Natural killer cell (primary cell): Measurements from ENCODE around the gene ZNF180. TPM values are rescaled to one million over a fixed set of nuclear protein-coding genes. Genes with fewer than 3 reads are reported as not detected.
"Not testable (repeated sequence)": the region's sequence is repeated elsewhere in the genome, so short reads cannot be mapped to it uniquely, and the experiment has no call there.

ENCODE experiments used
- ATAC-seq, 3 donors: fragments of 150-1000 bp in 2 of 3; fragments of 200-7000 bp in 1 of 3; cut with Tn5 transposase; 1 replicate in 1 of 3; 2 replicates in 2 of 3; pipeline ENCODE4 v1.10.0; 2021; ENCODE audit warnings: mild to moderate bottlenecking in 2 of 3, moderate library complexity in 2 of 3
- DNase-seq, 2 donors: peaks; one replicate each; pipeline versions ENCODE4 v3.0.0 to v3.0.0-alpha.2; 2013 to 2021; ENCODE audit warnings: mixed read lengths in 1 of 2
- H3K27ac ChIP-seq: one replicate; pipeline ENCODE4 v1.5.1; 2013; ENCODE audit warnings: mild to moderate bottlenecking, low read length
- H3K27me3 ChIP-seq: one replicate; pipeline ENCODE4 v1.6.1; 2013; ENCODE audit warnings: low read length; ENCODE audit not compliant: control insufficient read depth, insufficient read depth
- H3K36me3 ChIP-seq: one replicate; pipeline ENCODE4 v1.6.1; 2013; ENCODE audit warnings: low read length; ENCODE audit not compliant: control insufficient read depth, insufficient read depth
- H3K4me1 ChIP-seq: one replicate; pipeline ENCODE4 v1.6.1; 2013; ENCODE audit warnings: low read length; ENCODE audit not compliant: control insufficient read depth, insufficient read depth
- H3K4me3 ChIP-seq: one replicate; pipeline ENCODE4 v1.5.1; 2013; ENCODE audit warnings: low read length
- H3K9me3 ChIP-seq: one replicate; pipeline ENCODE4 v1.6.1; 2013; ENCODE audit warnings: low read length; ENCODE audit not compliant: control insufficient read depth, insufficient read depth
- H3K27ac Mint-ChIP-seq, 2 donors: one replicate each; pipeline ENCODE4 v1.8.0; 2022; ENCODE audit warnings: mild to moderate bottlenecking in 2 of 2, mixed read lengths in 2 of 2, moderate library complexity in 1 of 2
- H3K27me3 Mint-ChIP-seq, 2 donors: one replicate each; pipeline ENCODE4 v1.8.0; 2022; ENCODE audit warnings: low read depth in 2 of 2, mixed read lengths in 2 of 2
- H3K36me3 Mint-ChIP-seq: one replicate; pipeline ENCODE4 v1.8.0; 2022; ENCODE audit warnings: mixed read lengths
- H3K4me1 Mint-ChIP-seq, 2 donors: one replicate each; pipeline ENCODE4 v1.8.0; 2022; ENCODE audit warnings: mixed read lengths in 2 of 2
- H3K4me3 Mint-ChIP-seq: one replicate; pipeline ENCODE4 v1.8.0; 2022; ENCODE audit warnings: mild to moderate bottlenecking, moderate library complexity, mixed read lengths
- H3K9me3 Mint-ChIP-seq, 2 donors: one replicate each; pipeline ENCODE4 v1.8.0; 2022; ENCODE audit warnings: mixed read lengths in 2 of 2
- WGBS: methylation state at CpG from one replicate; pipeline ENCODE4 v1.1.7; 2013; ENCODE audit warnings: missing lambda C conversion rate; ENCODE audit not compliant: insufficient coverage; 5-methylcytosine and 5-hydroxymethylcytosine counted together
- intact Hi-C: fragments of 100-400 bp; cut with micrococcal nuclease; formaldehyde crosslinking; loops from one replicate; pipeline ENCODE4 v1.14.2; 2022
- total RNA-seq, 4 donors: library from RNA; stranded (reverse); fragments of 120-200 nt in 1 of 4; gene quantifications; one replicate each; pipeline versions ENCODE4 v1.2.3 to v1.2.4, GENCODE V29; 2013 to 2022
- TF ChIP-seq, protein P1 (sequence below): fragments of 200-600 bp; IDR thresholded peaks from one replicate; pipeline ENCODE4 v1.8.0; 2022; ENCODE audit warnings: antibody characterized with exemption

ZNF180 gene
- total RNA-seq, 3 donors from 2014 or later (not counting 1 experiment from before 2014, with no cell fraction given): 6.0 to 8.7 (median 8.0) TPM

DNA sequence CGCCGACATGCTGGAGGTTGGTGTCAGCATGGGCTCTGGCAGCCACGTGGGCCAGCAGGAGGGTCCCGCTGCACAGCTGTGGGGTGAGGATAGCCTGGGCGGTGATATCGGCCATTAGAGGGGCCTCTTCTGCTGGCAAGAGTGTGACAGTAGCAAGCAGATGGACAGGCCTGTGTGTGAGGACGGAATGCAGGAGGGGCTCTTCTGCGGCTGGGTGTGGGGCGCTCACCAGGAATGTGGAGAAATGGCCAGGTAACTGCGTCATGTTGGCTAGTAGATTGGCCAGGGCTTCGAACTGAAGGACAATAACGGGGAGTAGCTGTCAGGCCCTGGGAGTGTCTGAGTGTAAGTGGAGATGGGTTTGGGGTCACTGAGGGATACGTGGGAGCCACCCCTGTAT, 44.3 kb downstream of the ZNF180 start:
- H3K27me3 ChIP-seq, DNase-seq, H3K4me3 Mint-ChIP-seq, H3K27ac ChIP-seq, H3K4me1 Mint-ChIP-seq, H3K4me1 ChIP-seq, H3K4me3 ChIP-seq, H3K27ac Mint-ChIP-seq, H3K36me3 ChIP-seq, ATAC-seq, intact Hi-C loops: not testable (repeated sequence)
- H3K9me3 ChIP-seq: peaks cover 55% of the 10 kb centered on the region
- WGBS: no CpG with 5 or more reads among the region's 13 CpGs
- peaks cover 25% of the 10 kb centered on the region for H3K36me3 Mint-ChIP-seq
- H3K27me3 Mint-ChIP-seq: peaks cover 8 to 14% of the 10 kb centered on the region in 2 donors
- H3K9me3 Mint-ChIP-seq: peaks cover 19 to 32% of the 10 kb centered on the region in 2 donors

DNA sequence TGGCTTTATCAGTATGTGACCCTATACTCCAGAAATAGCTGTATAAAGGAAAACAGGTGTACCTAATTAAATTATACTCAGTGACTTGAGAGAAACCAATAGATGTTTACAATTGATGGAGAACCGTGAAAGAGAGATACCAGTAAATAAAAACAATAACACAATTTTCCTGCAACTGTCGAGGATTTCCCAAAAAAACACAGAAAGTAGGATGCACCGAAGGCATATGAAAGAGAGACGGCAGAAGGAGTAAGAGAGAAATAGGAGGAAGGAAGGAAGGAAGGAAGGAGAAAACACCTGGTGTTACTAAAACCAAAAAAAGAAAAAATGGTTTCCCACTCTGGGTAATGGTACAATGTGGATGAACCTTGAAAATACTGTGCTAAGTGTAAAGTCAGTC, 45.2 kb downstream of the ZNF180 start:
- Histone ChIP-seq H3K27ac (no peak overlapping the region), H3K27me3 (no peaks in the 10 kb centered on the region), H3K9me3 (peaks cover 62% of the 10 kb centered on the region), H3K4me3 (no peak overlapping the region), H3K4me1 (no peaks in the 10 kb centered on the region), H3K36me3 (no peaks in the 10 kb centered on the region)
- DNase-seq (no peak), ATAC-seq (no peak)
- no peak overlapping the region for H3K4me3 Mint-ChIP-seq
- intact Hi-C loops: no loop called here
- no peaks in the 10 kb centered on the region for H3K4me1 Mint-ChIP-seq
- peaks cover 8 to 14% of the 10 kb centered on the region in 2 donors for H3K27me3 Mint-ChIP-seq
- H3K36me3 Mint-ChIP-seq: peaks cover 32% of the 10 kb centered on the region
- no peak overlapping the region for H3K27ac Mint-ChIP-seq
- 86% methylated on average over 1 of the region's 4 CpGs for WGBS
- H3K9me3 Mint-ChIP-seq: peaks cover 19 to 34% of the 10 kb centered on the region in 2 donors
- TF ChIP-seq, protein P1, sequence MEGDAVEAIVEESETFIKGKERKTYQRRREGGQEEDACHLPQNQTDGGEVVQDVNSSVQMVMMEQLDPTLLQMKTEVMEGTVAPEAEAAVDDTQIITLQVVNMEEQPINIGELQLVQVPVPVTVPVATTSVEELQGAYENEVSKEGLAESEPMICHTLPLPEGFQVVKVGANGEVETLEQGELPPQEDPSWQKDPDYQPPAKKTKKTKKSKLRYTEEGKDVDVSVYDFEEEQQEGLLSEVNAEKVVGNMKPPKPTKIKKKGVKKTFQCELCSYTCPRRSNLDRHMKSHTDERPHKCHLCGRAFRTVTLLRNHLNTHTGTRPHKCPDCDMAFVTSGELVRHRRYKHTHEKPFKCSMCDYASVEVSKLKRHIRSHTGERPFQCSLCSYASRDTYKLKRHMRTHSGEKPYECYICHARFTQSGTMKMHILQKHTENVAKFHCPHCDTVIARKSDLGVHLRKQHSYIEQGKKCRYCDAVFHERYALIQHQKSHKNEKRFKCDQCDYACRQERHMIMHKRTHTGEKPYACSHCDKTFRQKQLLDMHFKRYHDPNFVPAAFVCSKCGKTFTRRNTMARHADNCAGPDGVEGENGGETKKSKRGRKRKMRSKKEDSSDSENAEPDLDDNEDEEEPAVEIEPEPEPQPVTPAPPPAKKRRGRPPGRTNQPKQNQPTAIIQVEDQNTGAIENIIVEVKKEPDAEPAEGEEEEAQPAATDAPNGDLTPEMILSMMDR: no peak

DNA sequence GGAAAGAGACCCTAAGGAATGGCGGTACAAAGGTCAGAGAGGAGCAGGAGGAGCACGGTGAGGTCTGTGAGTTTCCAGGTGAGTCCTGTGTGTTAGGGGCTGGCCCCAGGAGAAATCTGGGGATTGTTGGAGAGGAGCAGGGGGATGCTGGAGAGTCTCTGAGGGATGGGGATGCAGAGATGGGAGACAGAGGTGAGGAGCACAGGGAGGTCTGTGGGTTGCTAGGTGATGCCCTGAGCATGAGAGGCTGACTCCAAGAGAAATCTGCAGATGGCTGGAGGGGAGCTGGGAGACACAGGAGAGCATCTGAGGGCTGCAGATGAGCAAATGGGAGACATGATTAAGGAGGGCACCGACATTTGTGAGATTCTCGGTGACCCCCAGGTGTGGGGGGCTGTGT, 48.0 kb downstream of the ZNF180 start:
- TF ChIP-seq, protein P1: no peak
- Mint-ChIP-seq H3K4me3 (no peak overlapping the region), H3K27ac (no peak overlapping the region), H3K4me1 (peaks cover 5 to 6% of the 10 kb centered on the region in 2 donors), H3K9me3 (peaks cover 21 to 38% of the 10 kb centered on the region in 2 donors), H3K27me3 (peaks cover 8 to 14% of the 10 kb centered on the region in 2 donors), H3K36me3 (peaks cover 45% of the 10 kb centered on the region)
- H3K27me3 ChIP-seq: no peaks in the 10 kb centered on the region
- H3K4me1 ChIP-seq: peaks cover 10% of the 10 kb centered on the region
- WGBS: 86% methylated on average over 4 of the region's 4 CpGs
- H3K9me3 ChIP-seq: peaks cover 60% of the 10 kb centered on the region
- intact Hi-C loops: loop anchor here (1.0 kb wide), 1 partner anchor 8 kb away; no protein-coding TSS in a partner anchor
- ATAC-seq (no peak), DNase-seq (no peak)
- H3K4me3 ChIP-seq: no peak overlapping the region
- no peaks in the 10 kb centered on the region for H3K36me3 ChIP-seq
- H3K27ac ChIP-seq: no peak overlapping the region

DNA sequence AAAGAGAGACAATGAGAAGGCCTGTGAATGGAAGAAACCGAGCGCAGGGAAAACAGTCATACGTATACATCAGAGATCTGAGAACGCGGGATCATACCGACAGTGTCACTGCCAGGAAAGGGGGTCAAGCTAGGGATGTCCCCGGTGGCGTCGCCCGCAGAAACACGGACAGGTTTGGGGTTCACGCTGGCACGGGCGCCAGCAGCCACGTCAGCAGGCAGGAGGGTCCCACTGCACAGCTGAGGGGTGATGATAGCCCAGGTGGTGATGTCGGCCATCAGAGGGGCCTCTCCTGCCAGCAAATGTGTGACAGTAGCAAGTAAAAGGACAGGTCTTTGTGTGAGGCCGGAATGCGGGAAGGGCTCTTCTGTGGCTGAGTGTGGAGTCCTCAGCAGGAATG, 48.6 kb downstream of the ZNF180 start:
- Mint-ChIP-seq H3K9me3 (peaks cover 21 to 38% of the 10 kb centered on the region in 2 donors), H3K27me3 (peaks cover 8 to 14% of the 10 kb centered on the region in 2 donors), H3K36me3 (peaks cover 52% of the 10 kb centered on the region), H3K4me3 (no peak overlapping the region), H3K4me1 (peaks cover 5 to 6% of the 10 kb centered on the region in 2 donors), H3K27ac (no peak overlapping the region)
- peaks cover 56% of the 10 kb centered on the region for H3K9me3 ChIP-seq
- H3K4me3 ChIP-seq: no peak overlapping the region
- no peaks in the 10 kb centered on the region for H3K36me3 ChIP-seq
- WGBS: 93% methylated on average over 18 of the region's 18 CpGs
- H3K27me3 ChIP-seq: no peaks in the 10 kb centered on the region
- peaks cover 10% of the 10 kb centered on the region for H3K4me1 ChIP-seq
- DNase-seq (no peak), ATAC-seq (no peak)
- TF ChIP-seq, protein P1: no peak
- no peak overlapping the region for H3K27ac ChIP-seq
- intact Hi-C loops: loop anchor here (1.0 kb wide), 1 partner anchor 9 kb away; no protein-coding TSS in a partner anchor
